HG02938 (cell line): ENCODE results near the gene ZBED6.
"Not testable (repeated sequence)": the region's sequence is repeated elsewhere in the genome, so short reads cannot be mapped to it uniquely, and the experiment has no call there.

Experiments used
- ATAC-seq: cut with Tn5 transposase; IDR thresholded peaks from one replicate; pipeline ENCODE4 v1.9.1; 2021; ENCODE audit warnings: mild to moderate bottlenecking, moderate library complexity; ENCODE audit not compliant: unreplicated experiment

The ZBED6 gene

DNA sequence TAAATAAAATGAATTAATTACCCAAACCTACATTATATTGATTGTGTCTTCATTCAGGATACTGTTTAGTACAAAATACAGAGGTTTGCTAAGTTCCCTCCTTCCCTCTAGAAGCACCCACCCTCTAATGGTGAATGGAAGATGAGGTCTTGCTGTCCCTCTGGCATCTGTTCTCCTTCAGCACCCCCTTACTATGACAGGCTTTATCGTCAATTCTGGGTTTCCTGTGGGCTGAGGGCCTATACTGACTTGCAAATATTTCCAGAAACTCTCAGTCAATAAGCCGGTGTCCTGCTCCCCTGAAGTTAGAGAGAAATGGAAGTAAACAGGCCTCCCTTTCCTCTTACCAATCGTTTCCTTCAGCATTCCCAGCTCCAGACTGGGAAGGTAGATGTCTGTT lies 17.3 kb upstream of the ZBED6 start:
- no peak for ATAC-seq

DNA sequence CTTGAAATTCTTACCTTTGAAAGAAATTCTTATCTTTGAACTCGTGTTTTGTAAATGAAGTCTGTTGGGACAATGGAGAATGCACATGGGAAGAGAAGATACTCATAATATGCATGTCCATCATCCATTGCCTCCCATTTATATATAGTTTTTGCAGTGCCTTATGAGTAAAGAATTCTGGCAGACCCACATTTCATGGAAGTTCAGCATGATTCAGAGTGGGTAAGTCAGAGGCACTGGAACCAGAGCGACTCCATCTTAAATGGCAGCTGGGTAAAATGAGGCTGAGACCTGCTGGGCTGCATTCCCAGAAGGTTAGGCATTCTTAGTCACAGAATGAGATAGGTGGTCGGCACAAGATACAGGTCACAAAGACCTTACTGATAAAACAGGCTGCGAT lies 16.6 kb upstream of the ZBED6 start:
- no peak for ATAC-seq

DNA sequence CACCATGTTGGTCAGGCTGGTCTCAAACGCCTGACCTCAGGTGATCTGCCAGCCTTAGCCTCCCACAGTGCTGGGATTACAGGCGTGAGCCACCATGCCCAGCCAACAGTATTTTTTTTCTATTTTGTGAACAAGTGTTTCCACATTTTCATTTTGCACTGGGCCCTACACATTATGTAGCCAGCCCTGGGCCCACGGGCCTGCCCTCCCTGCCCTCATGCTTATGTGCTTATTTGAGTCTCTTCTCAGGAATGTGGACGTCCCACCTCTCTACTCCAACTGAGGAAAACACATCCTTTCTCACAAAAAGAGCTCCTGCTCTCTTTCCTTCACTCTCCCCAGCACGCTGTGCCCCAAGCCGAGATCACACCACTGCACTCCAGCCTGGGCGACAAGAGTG lies 13.5 kb upstream of the ZBED6 start:
- no peak for ATAC-seq

DNA sequence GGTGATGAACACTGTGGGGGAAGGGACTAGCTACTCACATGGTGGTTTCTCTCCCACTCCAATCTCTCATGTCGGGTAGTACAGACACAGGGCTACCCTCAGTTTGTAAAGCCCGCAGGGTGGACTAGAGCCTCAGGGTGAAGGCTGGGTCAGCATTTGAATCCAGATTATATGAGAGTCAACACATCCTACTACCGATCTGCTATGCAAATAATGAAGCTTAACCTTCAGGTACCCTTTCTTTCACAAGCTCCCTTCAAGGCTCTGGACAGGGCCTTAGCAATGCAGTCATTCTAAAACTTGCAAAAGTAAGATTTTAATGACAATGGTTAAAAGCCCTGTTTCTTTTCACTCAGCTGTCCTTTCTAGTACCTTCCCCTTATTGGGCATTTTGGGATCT lies 5.5 kb upstream of the ZBED6 start:
- no peak for ATAC-seq

DNA sequence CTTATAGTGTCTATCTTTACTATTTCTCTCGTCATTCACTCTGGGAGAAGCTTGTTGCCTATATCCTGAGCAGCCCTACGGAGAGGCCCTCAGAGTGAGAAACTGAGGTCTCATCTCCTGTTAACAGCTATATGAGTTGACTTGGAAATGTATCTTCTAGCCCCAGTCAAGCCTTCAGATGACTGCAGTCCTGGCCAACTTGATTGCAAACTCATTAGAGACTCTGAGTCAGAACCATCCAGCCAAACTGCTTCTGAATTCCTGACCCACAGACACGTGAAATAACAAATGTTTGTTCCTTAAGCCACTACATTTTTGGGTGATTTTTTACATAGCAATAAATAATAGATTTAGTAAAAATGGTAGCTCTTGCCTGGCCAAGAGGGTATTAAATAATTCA lies 3.9 kb upstream of the ZBED6 start:
- ATAC-seq, result no peak

DNA sequence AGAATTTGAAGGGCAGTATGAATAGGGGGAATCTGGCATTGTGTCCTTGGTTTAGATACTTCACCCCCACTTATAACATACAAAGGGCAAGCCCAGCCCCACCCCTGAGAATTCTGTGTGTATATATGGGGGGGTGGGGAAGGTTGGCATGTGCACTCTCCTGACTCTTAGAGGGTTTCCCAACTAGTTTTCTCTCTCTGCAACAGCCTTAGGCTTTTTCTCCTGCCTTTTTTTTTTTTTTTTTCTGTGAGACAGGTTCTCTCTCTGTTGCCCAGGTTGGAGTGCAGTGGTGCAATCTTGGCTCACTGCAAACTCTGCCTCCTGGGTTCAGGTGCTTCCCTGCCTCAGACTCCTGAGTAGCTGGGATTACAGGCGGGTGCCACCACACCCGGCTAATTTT lies 2.9 kb upstream of the ZBED6 start:
- no peak for ATAC-seq

DNA sequence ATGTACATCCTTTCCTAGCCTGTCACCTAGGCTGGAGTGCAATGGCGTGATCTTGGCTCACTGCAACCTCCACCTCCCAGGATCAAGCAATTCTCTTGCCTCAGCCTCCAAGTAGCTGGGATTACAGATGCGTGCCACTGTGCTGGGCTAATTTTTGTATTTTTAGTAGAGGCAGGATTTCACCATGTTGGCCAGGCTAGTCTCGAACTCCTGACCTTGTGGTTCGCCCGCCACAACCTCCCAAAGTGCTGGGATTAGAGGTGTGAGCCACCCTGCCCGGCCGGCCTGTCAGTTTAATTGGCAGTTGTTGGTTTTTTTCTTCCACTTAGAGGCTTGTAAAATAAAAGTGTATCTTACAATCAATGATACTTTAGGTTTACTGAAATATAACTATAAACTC lies 1.9 kb upstream of the ZBED6 start:
- not testable (repeated sequence) for ATAC-seq

DNA sequence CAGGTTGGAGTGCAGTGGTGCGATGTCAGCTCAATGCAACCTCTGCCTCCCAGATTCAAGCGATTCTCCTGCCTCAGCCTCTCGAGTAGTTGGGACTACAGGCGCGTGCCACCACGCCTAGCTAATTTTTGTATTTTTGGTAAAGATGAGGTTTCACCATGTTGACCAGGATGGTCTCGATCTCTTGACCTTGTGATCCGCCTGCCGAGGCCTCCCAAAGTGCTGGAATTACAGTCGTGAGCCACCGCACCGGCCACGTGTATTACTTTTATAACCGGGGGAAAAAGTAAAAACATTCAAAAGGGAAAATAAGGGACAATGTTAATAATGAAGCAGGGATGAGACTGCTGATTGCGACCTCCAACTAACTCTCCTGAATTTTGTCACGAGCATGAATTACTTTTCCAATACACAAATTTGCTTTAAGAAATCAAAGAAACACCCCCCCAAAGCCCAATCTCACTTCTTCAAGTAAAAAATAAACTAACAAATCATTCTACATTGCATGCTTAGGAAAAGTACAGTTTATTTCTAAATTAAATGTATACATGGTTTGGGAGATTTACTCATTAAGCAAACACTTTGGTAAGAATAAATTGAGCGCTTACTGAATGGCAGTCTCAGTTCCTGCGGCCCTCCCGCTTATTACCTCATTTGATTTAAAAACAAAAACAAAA lies 521 bp upstream of the ZBED6 start:
- no peak for ATAC-seq

DNA sequence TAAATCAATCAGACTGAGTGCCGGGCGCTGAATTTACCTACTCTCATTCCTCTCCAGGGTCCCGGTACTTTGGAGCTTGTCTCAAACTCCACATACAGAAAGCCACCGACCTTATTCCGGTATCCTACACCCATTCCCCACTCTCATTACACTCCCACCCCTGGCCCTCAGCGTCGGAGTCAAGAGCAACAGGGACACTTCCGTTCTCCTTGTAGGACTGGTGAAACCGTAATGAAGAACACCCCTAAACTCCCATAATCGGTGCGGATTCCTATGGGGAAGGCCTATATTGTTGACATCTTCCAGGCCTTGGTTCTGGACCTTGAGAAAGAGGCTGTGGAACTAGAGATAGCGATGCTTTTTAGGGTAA lies 798 bp downstream of the ZBED6 start:
- no peak for ATAC-seq

DNA sequence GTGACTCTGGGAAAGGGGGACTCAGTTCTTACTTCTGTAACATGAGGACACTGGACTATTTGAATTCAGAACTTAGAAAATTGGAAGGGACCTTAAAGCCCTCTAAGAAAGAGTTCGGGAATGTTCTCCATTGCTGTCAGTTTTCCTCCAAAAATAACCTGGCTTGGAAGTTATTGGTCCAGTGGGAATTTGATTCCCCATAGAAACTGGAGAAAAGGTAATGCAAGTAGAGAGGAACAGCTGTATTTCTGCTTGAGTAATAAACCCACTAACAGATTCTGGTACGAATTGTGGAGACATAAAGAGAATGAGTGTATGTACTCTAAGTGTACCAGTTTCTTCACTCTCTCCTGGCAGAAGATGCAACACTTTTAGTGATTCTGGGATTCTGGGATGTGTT lies 1.8 kb downstream of the ZBED6 start:
- ATAC-seq, result no peak

DNA sequence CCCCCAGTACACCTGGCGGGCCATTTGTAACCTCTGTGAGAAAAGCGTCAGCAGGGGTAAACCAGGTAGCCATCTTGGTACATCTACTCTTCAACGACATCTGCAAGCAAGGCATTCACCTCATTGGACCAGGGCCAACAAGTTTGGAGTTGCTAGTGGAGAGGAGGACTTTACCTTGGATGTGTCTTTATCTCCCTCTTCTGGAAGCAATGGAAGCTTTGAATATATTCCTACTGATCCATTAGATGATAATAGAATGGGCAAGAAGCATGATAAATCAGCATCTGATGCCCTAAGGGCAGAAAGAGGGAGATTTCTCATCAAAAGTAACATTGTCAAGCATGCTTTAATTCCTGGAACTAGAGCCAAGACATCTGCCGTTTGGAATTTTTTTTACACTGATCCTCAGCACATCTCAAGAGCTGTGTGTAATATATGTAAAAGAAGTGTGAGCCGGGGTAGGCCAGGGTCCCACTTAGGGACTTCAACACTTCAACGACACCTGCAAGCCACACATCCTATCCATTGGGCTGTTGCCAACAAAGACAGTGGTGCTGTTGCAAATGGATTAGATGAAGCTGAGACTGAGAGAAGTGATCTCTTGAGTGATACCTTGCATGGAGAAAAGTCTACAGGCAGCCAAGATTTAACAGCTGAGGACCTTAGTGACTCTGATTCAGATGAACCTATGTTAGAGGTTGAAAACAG lies 2.7 kb downstream of the ZBED6 start:
- no peak for ATAC-seq

DNA sequence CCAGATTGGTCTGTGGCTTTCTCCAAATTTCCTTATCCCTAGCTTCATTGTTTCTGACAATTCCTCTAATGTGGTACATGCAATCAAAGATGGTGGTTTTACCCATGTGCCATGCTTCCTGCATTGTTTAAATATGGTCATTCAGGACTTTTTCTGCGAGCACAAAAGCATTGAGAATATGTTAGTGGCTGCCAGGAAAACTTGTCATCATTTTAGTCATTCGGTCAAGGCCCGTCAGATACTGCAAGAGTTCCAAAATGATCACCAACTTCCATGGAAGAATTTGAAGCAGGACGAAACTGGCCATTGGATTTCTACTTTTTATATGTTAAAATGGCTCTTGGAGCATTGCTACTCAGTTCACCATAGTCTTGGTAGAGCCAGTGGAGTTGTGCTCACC lies 3.7 kb downstream of the ZBED6 start:
- no peak for ATAC-seq

DNA sequence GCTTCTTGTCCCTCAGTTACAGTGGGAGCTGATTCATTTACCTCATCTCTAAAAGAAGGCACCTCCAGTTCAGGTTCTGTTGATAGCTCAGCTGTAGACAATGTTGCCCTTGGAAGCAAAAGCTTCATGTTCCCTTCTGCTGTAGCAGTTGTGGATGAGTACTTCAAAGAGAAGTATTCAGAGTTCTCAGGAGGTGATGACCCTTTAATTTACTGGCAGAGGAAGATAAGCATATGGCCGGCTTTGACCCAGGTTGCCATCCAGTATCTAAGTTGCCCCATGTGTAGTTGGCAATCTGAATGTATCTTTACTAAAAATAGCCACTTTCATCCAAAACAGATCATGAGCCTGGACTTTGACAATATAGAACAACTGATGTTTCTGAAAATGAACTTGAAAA lies 4.5 kb downstream of the ZBED6 start:
- ATAC-seq, result no peak

DNA sequence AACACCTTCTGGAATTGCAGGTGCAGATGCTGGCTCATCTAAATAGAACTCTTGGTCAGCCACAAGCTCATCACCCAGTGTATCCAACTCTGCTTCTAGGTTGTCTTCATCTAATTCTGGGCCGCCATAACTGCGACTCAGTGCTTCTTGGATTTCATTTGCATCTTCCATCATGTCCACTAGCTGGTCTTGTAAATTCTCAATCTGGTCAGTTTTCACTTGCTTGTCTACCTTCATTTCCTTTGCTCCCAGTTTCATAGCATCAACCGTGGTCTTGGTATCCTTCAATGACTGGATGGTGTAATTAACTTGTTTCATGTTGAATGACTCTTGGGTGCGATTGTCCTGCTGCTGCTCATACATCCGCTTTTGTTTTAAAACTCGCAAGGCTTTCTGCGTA lies 10.3 kb downstream of the ZBED6 start:
- ATAC-seq, result no peak

DNA sequence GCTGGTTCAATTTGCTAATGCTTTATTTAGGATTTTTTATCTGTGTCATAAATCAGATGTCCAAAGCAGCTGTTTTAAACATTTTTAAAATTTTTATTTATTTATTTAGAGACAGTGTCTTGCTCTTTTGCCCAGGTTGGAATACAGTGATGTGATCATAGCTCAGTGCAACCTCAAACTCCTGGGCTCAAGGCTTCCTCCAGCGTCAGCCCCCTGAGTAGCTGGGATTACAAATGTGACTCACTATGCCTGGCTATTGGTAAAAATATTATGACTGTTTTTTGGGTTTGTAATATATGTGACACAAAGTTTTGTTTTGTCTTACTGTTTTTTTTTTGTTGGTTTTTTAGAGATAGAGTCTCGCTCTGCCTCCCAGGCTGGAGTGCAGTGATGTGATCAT lies 11.8 kb downstream of the ZBED6 start:
- no peak for ATAC-seq

DNA sequence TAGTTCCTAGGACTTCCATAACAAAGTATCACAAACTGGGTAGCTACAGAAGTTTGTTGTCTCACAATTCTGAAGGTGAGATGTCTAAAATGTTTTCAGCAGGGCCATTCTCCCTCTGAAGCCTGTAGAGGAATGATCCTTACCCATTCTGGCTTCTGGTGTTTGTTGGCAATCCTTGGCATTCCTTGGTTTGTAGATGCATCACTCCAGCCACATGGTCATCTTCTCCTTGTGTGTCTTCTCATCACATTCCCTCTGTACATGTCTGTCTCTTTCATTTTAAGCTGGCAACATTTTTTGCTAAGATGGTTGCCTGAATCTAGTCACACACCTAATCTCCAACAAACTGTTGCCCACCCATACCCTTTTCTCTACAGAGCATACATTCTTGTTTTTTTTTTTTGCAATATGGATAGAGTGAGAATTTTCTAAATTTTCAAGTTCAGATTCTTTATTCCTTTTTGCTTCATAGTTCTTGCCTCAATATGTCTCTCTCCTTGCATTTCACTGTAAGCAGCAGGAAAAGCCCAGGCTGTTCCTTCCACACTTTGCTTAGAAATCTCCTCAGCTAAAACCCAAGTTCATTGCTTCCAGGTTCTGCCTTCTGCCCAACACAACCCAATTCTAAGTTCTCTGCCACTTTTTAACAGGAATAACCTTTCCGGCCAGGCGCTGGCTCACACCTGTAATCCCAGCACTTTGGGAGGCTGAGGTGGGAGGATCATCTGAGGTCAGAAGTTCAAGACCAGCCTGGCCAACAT lies 18.3 kb downstream of the ZBED6 start:
- ATAC-seq, result no peak

DNA sequence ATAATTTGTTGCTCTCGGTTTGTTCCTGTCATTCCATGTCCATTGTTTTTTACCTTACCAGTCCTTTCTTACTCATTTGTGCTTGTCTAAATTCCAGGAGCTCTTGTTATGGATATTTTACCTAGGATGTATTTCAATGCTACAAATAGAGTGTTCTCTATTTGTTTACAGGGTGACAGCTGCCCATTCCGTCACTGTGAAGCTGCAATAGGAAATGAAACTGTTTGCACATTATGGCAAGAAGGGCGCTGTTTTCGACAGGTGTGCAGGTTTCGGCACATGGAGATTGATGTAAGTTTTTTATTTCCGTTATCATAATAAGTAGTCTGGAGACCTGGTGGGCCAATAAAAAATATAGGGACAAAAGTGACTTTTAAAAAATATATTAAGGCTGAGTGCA lies 23.0 kb downstream of the ZBED6 start:
- no peak for ATAC-seq

DNA sequence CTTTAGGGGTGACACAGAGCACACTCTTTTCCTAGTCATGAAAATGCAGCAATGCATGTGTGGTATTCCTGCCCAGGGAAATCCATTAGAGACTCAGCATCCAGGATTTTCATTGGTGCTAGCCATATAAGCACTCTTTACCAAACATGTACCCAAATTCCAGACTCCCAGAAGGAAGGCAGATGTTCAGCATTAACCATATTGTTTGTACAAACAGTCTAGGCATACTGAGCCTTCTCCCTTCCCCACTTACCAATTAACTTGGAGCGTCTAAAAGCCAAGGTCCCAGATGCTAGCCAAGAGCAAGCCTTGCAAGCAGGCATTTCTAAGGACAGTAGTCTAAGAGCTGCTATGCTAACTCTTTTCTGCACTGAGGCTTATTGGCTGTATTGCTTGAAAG lies 27.9 kb downstream of the ZBED6 start:
- no peak for ATAC-seq

DNA sequence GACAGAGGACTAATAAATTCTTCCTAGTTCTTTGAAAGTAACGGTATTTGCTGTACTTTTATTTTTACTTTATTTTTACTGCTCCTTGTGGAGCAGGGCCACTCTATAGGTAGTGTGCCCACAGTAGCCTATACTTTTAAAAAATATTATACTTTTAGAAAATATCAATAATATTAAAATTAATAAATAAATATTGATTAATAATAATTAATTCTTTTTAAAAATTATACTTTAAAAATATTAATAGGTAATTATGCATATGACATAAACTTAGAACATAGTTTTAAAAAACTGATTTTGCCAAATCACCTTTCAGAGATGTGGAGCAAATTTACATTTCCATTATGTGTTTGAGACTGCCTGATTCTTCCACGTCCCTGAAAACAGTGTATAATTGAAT lies 30.8 kb downstream of the ZBED6 start:
- ATAC-seq, result no peak

DNA sequence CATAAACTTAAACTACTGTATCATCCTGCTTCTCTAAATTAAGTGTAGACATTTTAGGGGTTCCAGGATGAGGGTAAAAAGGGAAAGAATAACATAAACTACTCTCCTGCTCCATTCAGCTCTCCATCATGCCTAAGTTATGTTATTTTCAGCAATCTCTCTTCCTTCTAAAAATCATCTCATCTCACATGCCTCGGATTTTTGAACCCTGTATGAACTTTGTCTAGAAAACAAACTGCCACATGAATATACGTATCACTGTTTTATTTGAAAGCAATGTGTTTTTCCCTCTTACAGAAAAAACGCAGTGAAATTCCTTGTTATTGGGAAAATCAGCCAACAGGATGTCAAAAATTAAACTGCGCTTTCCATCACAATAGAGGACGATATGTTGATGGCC lies 32.6 kb downstream of the ZBED6 start:
- no peak for ATAC-seq

DNA sequence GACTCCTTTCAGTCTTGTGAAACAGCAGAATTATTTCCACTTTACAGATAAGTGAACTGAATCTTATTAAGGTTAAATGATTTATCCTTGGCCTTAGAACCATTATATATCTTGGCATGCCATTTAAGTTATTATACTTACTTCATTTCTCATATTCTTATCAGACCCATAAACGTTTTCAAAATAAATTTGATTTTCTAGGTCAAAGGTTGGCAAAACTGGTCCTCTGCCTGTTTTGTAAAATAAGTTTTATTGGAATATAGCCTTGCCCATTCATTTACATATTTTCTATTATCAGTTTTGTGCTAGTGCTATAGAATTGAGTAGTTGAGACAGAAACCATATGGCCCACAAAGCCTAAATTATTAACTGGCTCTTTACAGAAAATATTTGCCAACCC lies 33.1 kb downstream of the ZBED6 start:
- ATAC-seq, result no peak

DNA sequence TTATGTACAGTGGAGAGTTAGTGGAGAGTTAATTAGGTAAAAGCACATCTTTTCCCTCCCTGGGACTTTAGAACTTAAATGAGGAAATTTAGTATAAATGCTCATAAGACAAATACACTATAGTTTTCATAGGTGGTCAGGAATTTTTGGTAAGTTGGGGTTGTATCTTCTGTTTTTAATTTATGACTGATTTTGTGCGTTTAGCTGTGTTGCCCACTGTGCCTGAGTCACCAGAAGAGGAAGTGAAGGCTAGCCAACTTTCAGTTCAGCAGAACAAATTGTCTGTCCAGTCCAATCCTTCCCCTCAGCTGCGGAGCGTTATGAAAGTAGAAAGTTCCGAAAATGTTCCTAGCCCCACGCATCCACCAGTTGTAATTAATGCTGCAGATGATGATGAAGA lies 33.8 kb downstream of the ZBED6 start:
- not testable (repeated sequence) for ATAC-seq
